GM19328 (cell line): ENCODE data around the gene IDS.
"Not testable (repeated sequence)": the region's sequence is repeated elsewhere in the genome, so short reads cannot be mapped to it uniquely, and the experiment has no call there.

ENCODE experiments used
- ATAC-seq: cut with Tn5 transposase; IDR thresholded peaks from one replicate; pipeline ENCODE4 v1.9.1; 2021; ENCODE audit warnings: mild to moderate bottlenecking, moderate library complexity; ENCODE audit not compliant: unreplicated experiment

The IDS gene

GRCh38 chrX:149499766-149500165, 5.3 kb downstream of the IDS start:
- no peak for ATAC-seq

GRCh38 chrX:149498767-149499166, 6.3 kb downstream of the IDS start:
- ATAC-seq, result no peak

- no peak for ATAC-seq
Measured at GRCh38 chrX:149497626-149498025, 7.5 kb downstream of the IDS start.

- ATAC-seq, result no peak
Measured at GRCh38 chrX:149497054-149497453, 8.1 kb downstream of the IDS start.

- ATAC-seq, result no peak
Measured at GRCh38 chrX:149495573-149496071, 9.5 kb downstream of the IDS start.

GRCh38 chrX:149494844-149495565, 10.1 kb downstream of the IDS start:
- no peak for ATAC-seq

GRCh38 chrX:149493567-149494562, 11.2 kb downstream of the IDS start:
- no peak for ATAC-seq

- no peak for ATAC-seq
Measured at GRCh38 chrX:149491812-149492211, 13.3 kb downstream of the IDS start.

GRCh38 chrX:149490100-149490499, 15.0 kb downstream of the IDS start:
- no peak for ATAC-seq

GRCh38 chrX:149488411-149489052, 16.6 kb downstream of the IDS start:
- not testable (repeated sequence) for ATAC-seq

GRCh38 chrX:149488008-149488407, 17.1 kb downstream of the IDS start:
- not testable (repeated sequence) for ATAC-seq

- ATAC-seq, result no peak
Measured at GRCh38 chrX:149487292-149487691, 17.8 kb downstream of the IDS start.

GRCh38 chrX:149476513-149476912, 28.6 kb downstream of the IDS start:
- no peak for ATAC-seq

GRCh38 chrX:149473966-149474365, 31.1 kb downstream of the IDS start:
- no peak for ATAC-seq

GRCh38 chrX:149473092-149473491, 32.0 kb downstream of the IDS start:
- no peak for ATAC-seq

GRCh38 chrX:149472625-149473024, 32.5 kb downstream of the IDS start:
- no peak for ATAC-seq

GRCh38 chrX:149471397-149471796, 33.7 kb downstream of the IDS start:
- ATAC-seq, result no peak

GRCh38 chrX:149470955-149471354, 34.2 kb downstream of the IDS start:
- ATAC-seq, result peak; percentile 89

GRCh38 chrX:149469406-149469805, 35.7 kb downstream of the IDS start:
- ATAC-seq, result no peak

- no peak for ATAC-seq
Measured at GRCh38 chrX:149467920-149468319, 37.2 kb downstream of the IDS start.

GRCh38 chrX:149467461-149467860, 37.6 kb downstream of the IDS start:
- no peak for ATAC-seq
